IPS DF 19.7 (cell line): ENCODE results near the gene ZNF470.

Experiments
- DNase-seq: peaks from one replicate; pipeline ENCODE4 v3.0.0-alpha.2; 2013; ENCODE audit warnings: low read depth, low spot score

ZNF470 gene

DNA sequence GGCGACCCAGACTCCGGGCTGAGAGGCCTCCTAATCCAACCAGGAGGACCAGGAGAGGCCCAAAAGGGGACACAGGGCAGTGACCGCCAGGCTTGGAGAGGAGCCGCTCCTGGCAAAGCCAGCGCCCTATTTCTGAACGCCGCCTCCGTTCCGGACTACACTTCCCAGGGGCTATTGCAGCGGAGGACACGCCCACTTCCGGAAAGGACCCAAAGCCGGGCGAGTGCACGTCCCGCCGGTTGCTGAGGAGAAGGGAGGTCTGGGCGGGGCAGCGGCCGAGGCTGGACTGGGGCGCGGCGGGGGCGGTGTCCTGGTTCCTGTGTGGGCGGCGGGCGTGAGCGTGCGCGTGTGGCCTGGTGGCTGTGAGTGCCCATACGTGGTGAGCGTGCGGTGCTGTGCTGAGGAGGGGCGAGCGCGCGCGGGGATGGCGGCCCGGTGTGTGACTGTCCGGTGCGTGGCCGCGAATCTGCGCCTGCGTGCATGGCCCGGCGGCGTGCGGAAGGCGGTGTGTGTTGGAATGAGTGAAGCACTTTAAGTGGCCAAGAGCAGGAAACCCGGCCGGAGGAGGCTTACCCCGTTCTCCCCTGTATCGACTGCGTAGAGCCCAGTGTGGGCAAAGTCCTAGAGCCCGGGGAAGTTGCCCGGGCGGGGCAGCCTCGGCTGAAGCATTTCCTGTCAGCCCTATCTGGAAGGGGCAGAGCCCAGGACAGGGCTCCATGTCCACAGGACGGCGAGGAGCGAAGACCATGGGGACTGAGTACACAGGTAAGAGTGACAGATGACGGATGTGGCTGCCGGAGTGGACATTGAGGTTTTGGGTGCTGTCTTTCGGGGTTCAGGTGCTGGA is at the start of gene ZNF470:
TSS of gene ZNF470 (plus strand) at position 195 of the 847 bp plus-strand sequence. CDS start 2,844 bp downstream, outside the sequence.
- DNase-seq, result peak; percentile 60

DNA sequence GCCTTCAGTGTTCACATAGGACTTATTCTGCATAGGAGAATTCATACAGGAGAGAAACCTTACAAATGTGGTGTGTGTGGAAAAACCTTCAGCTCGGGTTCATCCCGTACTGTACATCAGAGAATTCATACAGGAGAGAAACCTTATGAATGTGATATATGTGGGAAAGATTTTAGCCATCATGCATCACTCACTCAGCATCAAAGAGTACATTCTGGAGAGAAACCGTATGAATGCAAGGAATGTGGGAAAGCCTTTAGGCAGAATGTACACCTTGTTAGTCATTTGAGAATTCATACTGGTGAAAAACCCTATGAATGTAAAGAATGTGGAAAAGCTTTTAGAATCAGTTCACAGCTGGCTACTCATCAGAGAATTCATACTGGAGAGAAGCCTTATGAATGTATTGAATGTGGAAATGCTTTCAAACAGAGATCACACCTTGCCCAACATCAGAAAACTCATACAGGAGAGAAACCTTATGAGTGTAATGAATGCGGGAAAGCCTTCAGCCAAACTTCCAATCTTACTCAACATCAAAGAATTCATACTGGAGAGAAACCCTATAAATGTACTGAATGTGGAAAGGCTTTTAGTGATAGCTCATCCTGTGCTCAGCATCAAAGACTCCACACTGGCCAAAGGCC is 41.9 kb upstream of the ZNF470 start:
- no peak for DNase-seq

DNA sequence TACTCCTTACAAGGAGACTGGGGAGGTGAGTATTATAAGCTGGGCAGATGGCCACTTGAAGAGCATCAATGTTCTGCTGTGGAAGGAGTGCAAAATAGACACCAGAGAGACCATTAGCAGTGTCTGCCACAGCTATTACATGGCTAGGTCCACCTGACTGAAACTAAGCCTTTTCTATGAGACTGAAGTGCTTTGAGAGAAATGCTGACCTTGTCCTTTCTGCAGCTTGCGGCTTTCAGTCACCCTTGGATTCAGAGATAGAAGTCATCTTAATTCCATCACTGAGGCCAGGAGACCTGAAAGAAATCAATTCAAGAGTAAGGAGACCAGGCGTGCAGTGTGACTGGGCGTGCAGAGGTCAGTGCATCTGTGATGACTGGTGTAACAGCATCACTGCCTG is 29.8 kb upstream of the ZNF470 start:
- no peak for DNase-seq

DNA sequence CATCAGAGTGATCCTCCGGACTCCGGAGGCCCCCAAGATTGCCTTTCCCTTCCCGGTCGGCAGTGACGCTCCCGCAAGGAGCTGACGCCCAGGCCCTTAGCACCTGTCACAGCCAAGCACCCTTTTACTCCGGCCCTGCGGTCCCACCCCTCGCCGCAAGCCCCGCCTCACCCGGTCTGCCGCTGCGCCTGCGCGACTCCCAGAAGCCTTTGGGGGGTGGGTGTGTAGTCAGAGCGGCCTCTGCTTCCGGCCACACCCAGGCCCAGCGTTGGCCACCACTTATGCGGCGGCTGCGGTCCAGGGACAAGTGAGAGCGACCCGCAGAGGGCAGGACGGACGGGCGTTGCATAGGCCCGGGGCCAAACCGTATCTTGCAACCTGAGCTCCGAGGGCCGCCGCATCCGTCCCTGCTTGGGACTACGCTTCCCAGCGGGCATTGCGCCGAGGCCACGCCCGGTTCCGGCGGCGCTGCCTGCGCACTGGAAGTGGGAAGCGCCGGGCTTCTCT is 29.0 kb upstream of the ZNF470 start:
- peak; percentile 61 for DNase-seq

DNA sequence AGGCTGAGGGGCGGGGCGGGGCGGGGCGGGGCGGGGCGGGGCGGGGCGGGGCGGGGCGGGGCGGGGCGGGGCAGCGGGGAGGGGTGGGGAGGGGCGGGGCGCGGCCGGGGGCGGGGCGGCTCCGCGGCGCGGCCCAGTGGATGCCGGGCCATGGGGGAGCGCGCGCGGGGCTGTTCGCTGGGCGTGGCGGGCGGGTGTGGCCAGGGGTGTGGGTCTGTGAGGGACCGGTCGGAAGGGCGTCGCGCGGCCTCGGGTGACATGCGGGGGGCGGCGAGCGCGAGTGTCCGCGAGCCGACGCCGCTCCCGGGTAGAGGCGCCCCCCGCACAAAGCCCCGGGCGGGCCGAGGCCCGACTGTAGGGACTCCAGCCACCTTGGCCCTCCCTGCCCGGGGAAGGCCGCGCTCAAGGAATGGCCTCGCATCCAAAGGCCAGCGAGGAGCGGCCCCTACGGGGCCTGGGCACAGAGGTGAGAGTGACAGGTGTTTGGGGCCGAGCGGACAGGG is 28.5 kb upstream of the ZNF470 start, which contains the start of gene ZFP28:
TSS of gene ZFP28 (plus strand) at position 188 of the 503 bp plus-strand sequence. CDS start at position 259, 71 bp downstream.
- DNase-seq, result no peak

DNA sequence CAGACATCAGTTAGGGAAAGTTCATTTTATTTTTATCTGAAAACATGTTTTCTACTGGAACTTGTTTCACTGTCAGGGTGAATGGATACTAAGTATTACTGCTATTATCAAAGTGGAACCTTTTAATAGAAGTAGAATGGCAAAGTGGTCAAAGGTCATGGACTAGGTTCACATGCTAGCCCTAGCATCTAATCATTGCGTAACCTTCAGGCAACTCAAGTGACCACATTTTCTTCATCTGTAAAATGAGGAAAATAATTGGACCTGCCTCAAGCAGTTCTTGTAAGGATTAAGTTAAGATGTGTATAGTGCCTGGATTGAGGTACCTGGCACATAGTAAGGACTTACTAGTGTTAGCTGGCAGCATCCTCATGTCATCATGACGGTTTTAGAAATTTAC is 23.5 kb upstream of the ZNF470 start:
- no peak for DNase-seq

DNA sequence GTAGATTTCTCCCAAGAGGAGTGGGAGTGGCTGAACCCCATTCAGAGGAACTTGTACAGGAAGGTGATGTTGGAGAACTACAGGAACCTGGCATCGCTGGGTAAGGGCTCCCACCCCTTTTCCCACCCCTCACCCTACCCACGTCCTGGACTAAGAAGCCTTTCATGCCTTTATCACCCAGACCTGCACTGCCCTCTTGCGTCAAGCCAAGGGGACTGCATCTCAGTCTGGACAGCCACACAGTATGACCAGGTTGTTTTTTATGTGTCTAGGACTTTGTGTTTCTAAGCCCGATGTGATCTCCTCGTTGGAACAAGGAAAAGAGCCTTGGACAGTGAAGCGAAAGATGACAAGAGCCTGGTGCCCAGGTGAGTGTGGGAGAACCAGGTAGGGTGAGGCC is 19.7 kb upstream of the ZNF470 start:
- no peak for DNase-seq

DNA sequence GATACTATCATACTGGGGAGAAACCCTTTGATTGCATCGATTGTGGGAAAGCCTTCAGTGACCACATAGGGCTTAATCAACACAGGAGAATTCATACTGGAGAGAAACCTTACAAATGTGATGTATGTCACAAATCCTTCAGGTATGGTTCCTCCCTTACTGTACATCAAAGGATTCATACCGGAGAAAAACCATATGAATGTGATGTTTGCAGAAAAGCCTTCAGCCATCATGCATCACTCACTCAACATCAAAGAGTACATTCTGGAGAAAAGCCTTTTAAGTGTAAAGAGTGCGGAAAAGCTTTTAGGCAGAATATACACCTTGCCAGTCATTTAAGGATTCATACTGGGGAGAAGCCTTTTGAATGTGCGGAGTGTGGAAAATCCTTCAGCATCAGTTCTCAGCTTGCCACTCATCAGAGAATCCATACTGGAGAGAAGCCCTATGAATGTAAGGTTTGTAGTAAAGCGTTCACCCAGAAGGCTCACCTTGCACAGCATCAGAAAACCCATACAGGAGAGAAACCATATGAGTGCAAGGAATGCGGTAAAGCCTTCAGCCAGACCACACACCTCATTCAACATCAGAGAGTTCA is 12.9 kb upstream of the ZNF470 start:
- no peak for DNase-seq

DNA sequence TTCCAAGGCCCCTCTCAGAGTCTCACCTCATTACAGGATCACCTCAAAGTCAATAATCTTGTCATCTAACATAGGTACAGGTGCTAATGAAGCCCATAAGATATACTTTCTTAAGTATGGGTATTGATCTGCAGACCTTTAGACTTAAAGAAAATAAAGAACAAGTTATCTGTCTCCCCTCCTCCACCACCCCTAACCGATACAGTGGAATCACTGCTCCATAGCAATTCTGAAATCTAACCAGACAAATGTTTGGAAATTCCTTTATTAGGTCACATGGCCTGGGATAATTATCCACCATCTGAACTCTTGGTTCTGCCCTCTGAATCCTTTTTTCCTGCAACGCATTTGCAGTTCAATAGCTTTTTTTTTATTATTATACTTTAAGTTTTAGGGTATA is 4.5 kb upstream of the ZNF470 start:
- DNase-seq, result no peak

DNA sequence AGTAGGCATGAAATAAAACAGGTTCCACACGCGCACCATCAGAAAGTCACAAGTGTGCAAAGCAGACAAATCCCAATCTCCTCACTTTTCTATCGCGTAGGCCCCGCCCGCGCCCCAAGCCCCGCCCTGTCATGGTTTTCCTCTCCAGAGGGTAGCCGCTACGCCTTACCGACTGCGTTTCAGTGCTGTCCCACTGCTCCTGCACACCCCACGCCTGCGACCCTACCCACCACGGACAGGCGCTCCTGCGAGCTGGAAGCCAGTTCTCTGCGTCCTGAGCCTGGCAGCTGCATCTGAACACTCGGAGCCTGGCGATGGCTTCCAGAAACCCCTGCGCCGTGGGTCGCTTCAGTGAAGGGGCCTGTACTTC is 379 bp upstream of the ZNF470 start:
- DNase-seq, result no peak

DNA sequence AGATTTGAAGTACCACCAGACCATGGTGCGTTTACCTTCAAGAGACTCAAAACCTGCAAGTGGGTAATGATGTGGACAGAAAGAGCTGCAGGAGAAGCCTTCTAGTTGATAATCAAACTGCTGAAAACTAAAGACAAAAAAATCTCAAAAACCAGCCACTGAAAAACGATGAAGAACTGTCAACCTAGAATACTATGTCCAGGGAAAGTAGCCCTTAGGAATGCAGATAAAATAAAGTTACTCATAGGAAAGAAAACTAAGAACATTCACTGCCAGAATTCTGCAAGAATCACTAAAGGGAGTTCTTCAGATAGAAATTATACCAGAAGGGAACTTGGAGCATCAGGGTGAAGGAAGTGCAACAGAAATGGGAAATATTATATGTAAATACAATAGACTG is 5.3 kb downstream of the ZNF470 start:
- DNase-seq, result no peak

DNA sequence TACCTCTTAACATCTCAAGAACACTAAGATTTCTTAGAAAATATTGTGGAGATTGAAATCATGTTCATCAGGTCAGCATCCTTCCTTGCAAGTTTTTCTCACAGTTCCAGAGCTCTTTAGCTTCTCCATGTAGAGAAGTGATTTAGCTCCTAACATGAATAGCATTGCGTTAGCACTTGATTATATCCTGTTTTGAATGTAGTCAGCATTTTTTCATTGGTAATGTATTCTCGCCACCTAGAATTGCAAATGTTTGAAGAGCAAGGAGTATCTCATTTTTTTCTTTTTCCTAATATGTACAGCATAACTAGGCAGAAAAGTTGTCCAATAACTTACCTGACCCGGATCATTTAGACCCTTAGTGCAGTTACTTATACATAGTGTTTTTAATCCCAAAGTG is 6.6 kb downstream of the ZNF470 start:
- no peak for DNase-seq

DNA sequence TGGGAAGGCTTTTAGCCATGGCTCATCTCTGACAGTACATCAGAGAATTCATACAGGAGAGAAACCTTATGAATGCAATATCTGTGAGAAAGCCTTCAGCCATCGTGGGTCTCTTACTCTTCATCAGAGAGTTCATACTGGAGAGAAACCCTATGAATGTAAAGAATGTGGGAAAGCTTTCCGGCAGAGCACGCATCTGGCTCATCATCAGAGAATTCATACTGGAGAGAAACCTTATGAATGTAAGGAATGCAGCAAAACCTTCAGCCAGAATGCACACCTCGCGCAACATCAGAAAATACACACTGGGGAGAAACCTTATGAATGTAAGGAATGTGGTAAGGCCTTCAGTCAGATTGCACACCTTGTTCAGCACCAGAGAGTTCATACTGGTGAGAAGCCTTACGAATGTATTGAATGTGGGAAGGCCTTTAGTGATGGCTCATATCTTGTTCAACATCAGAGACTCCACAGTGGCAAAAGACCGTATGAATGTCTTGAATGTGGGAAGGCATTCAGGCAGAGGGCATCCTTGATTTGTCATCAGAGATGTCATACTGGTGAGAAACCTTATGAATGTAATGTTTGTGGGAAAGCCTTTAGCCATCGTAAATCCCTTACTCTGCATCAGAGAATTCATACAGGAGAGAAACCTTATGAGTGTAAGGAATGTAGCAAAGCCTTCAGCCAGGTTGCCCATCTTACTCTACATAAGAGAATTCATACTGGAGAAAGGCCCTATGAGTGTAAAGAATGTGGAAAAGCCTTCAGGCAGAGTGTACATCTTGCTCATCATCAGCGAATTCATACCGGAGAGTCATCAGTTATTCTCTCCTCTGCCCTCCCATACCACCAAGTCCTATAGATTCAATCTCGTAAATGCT is 10.7 kb downstream of the ZNF470 start:
- no peak for DNase-seq

DNA sequence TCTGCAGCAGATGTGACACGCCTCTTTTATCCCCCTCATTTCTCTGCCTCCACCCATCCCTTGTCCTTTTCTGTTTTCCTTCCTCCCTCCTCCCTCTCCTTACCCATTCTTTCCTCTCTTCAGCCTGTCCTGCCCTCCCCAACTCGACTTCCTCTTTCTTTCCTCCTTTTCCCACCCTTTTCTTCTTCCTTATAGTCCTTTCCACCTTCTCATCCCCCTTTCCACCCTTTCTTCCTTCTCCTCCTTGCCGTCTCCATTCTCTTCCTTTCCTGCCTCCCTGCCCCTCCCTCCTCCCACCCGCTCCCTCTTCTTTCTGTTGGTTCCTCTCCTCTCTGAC is 27.1 kb downstream of the ZNF470 start:
- DNase-seq, result no peak

DNA sequence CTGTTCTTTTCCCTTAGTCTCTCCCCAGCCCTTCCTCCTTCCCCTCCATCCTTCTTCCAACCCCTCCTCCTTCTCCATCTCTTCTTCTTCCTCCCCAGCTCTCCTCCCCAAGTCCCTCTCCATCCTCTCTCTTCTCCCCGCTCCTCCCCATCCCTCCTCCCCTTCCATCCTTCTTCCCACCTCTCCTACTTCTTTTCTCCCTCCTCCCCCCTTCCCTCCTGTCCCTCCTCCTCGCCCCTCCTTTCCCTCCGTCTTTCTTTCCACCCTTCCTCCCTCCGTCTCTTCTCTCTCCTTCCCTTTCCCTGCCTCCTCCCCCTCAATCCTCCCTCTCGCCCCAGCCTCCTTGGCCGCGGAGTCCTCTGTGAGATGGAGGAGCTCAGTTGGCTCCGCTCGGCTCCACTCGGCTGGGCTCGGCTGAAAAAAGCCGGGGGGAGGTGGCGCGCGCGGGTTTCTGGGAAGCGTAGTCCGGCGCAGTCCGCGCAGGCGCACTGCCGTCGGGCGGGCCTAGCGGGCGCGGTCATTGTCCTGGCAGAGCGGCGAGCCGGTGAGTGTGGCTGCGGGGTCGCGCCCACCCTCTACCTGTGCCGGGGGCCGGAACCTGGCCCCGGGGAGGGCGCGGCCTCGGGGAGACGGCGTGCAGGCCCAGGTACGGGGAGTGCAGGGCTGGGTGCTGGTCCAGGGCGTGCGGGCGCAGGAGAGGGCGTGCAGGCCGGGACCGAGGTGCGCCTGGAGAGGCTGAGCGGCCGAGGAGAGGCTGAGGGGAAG is 27.7 kb downstream of the ZNF470 start, which contains the start of gene ZNF71:
TSS of gene ZNF71 (plus strand) at position 520 of the 765 bp plus-strand sequence. CDS start 6,257 bp downstream, outside the sequence.
- peak; percentile 59 for DNase-seq

DNA sequence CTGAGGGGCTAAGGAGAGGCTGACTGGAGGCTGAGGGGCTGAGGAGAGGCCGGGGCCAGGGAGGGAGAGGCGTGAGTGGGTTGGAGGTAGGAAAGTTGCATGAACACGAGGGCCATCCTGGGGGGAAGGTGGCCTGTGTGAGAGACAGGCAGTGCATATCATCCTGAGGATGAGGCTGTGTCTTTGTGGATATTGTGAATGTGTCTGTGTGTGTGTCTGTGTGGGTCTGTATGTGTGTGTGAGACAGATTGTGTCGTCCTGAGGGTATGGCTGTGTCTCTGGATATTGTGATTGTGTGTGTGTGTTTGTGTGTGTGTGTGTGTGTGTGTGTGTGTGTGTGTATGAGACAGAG is 28.3 kb downstream of the ZNF470 start:
- DNase-seq, result no peak

DNA sequence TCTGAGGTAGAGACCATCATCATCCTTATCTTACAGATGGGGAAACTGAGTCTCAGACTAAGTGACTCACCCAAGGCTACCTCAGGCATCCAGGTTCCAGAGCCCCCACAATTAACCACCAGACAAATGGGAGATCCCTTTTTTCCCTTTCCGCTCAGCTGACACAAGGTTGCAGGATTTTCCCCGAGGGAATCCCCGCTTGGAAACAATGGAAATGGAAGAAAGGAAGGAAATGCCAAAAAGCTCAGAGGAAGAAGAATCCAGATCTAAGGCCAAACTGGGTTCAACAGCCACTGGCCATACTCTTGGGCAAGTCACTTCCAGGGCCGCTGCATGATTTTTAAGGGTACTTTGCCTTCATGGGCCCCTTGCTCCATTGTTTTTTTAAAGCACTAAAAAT is 29.4 kb downstream of the ZNF470 start:
- DNase-seq, result no peak

DNA sequence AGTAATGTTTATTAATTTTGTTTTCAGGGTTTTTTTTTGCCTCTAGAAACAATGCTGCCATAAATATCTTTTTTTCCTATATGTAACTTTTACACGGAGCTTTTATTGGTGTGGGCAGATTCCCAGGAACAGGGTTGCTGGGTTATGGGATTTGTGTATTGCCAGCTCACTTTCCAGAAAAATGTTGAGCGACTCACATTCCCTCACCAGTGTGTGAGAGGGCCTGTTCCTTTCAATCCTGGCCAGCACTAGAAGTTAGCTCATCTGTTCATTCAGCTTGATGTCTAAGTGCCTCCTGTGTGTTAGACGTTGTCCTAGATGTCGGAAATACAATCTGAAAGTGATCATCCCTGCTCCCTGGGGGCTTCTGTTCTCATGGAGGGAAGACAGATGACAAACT is 30.4 kb downstream of the ZNF470 start:
- DNase-seq, result no peak

DNA sequence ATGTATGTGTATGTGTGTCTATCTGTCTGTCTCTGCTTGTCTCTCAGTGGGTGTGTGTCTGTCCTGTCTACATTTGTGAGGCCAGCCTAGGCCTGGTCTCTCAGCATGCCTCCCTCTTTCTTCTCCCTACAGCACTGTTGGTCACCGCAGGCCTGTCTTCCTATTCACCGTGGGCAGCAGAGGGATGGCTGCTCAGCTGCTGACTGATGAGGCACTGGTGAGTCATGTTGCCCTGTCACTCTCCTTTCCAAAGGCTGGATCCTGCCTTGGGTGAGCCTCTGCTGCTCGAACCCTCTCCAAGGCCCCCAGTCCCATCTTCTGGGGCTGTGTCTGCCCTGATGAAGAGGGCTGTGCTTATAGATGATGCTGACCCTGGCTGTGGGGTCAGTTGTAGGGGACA is 34.1 kb downstream of the ZNF470 start:
- DNase-seq, result no peak

DNA sequence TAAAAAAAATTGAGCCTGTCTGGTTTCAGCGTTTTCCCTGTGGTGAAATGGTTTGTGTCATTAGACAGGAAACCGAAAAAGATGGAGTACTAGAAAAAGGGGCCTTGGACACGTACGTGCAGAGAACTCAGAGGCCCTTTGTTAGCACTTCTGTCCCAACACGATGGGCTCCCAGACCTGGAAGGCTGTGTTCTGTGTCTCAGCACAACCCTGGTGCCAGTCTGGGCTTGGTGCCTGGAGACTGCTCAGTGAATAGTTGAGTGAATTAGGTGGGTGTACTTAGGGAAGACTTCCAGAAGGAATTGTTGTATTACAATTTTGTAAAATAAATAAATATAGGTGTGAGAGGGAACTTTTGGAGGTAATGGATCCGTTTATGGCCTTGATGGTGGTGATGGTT is 36.6 kb downstream of the ZNF470 start:
- no peak for DNase-seq
